ENCODE results near the gene TUSC2. TPM values are rescaled to one million over a fixed set of nuclear protein-coding genes. Genes with fewer than 3 reads are reported as not detected.

TUSC2 gene
- total and polyA plus RNA-seq, 2 donors (not counting 1 experiment from before 2014, with no cell fraction given): 28.2 to 29.3 TPM

DNA sequence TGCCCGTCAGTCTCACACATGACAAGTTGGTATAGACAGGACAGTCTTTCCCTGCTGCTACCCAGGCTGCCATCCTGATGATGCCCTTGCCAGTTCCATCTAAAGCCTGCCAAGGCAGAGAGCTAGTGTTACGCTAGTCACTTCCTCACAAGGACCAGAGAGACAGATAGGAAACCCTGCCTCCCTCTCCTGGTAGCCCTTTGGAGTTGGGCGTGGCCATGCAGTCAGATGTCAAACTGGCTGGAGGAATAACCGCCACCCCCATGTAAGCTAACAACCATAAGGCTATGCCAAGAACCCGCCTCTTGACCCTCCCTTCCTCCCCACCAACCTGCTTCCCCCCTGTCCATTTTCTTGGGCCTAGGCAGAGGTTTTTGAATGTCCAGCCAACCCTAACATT, 28.5 kb upstream of the TUSC2 start:
- CTCF ChIA-PET: interaction anchor here (5.2 kb wide), 1 partner anchor 9 kb away, joined by 27 read pairs; no protein-coding TSS in a partner anchor
- WGBS (ENCODE audit: insufficient coverage): 94% methylated on average over 5 of the region's 5 CpGs
- POLR2A ChIA-PET: interaction anchor here (1.2 kb wide), 1 partner anchor 9 kb away, joined by 3 read pairs; no protein-coding TSS in a partner anchor
- no peak overlapping the region for H3K9ac ChIP-seq (ENCODE audit: low read length)
- DNase-seq: no peak
- Mint-ChIP-seq H3K27me3 (no peaks in the 10 kb centered on the region), H3K27ac (no peak overlapping the region), H3K9me3 (ENCODE audit: insufficient read depth) (no peaks in the 10 kb centered on the region), H3K4me3 (peak overlapping the region; percentile 99), H3K4me1 (peaks cover 54% of the 10 kb centered on the region)
- H3K4me2 ChIP-seq (replicated peaks; ENCODE audit: low read depth, low read length, poor library complexity, severe bottlenecking): peak overlapping the region; percentile 94
- ATAC-seq (ENCODE audit: low read depth): no peak
- peaks cover 30 to 41% of the 10 kb centered on the region in 2 donors for H3K4me1 ChIP-seq (ENCODE audit: control insufficient read depth in 2 of 2, insufficient read depth in 2 of 2, low read length in 2 of 2)
- H3K27me3 ChIP-seq (replicated peaks in 1 of 4; ENCODE audit: control extremely low read depth in 1 of 4, control insufficient read depth in 3 of 4, insufficient read depth in 4 of 4, low read length in 3 of 4): no peaks in the 10 kb centered on the region
- intact Hi-C loops (cut with micrococcal nuclease): no loop called here
- H3K36me3 ChIP-seq (replicated peaks in 1 of 2; ENCODE audit: control extremely low read depth in 1 of 2, control insufficient read depth in 1 of 2, extremely low read depth in 1 of 2, insufficient read depth in 2 of 2, low read length in 1 of 2): peaks cover 5 to 47% of the 10 kb centered on the region in 2 experiments
- H3K4me3 ChIP-seq (ENCODE audit: control extremely low read depth in 1 of 5, extremely low read depth in 1 of 5, insufficient read depth in 1 of 5, low read depth in 2 of 5, low read length in 4 of 5): no peak overlapping the region
- H2AFZ ChIP-seq (ENCODE audit: insufficient read depth, low read depth, low read length, poor library complexity, severe bottlenecking): no peak overlapping the region
- H4K20me1 ChIP-seq (ENCODE audit: control insufficient read depth, insufficient read depth, low read length, poor library complexity, severe bottlenecking): peaks cover 70% of the 10 kb centered on the region
- H3K79me2 ChIP-seq (ENCODE audit: control insufficient read depth, insufficient read depth, low read length): peaks cover 61% of the 10 kb centered on the region
- H3K9me3 ChIP-seq (ENCODE audit: control extremely low read depth in 1 of 3, control insufficient read depth in 2 of 3, insufficient read depth in 1 of 3, low read length in 2 of 3): no peaks in the 10 kb centered on the region
- TF ChIP-seq EZH2 (IDR thresholded peaks at IDR 0.05; ENCODE audit: borderline replicate concordance, insufficient read depth, low read depth, low read length, poor library complexity, severe bottlenecking): no peak
- TF ChIP-seq, protein P1, sequence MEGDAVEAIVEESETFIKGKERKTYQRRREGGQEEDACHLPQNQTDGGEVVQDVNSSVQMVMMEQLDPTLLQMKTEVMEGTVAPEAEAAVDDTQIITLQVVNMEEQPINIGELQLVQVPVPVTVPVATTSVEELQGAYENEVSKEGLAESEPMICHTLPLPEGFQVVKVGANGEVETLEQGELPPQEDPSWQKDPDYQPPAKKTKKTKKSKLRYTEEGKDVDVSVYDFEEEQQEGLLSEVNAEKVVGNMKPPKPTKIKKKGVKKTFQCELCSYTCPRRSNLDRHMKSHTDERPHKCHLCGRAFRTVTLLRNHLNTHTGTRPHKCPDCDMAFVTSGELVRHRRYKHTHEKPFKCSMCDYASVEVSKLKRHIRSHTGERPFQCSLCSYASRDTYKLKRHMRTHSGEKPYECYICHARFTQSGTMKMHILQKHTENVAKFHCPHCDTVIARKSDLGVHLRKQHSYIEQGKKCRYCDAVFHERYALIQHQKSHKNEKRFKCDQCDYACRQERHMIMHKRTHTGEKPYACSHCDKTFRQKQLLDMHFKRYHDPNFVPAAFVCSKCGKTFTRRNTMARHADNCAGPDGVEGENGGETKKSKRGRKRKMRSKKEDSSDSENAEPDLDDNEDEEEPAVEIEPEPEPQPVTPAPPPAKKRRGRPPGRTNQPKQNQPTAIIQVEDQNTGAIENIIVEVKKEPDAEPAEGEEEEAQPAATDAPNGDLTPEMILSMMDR (IDR thresholded peaks at IDR 0.05): no peak
- peak overlapping the region in 1 of 2 donors; percentile 2 for H3K27ac ChIP-seq (ENCODE audit: low read length in 2 of 2)

DNA sequence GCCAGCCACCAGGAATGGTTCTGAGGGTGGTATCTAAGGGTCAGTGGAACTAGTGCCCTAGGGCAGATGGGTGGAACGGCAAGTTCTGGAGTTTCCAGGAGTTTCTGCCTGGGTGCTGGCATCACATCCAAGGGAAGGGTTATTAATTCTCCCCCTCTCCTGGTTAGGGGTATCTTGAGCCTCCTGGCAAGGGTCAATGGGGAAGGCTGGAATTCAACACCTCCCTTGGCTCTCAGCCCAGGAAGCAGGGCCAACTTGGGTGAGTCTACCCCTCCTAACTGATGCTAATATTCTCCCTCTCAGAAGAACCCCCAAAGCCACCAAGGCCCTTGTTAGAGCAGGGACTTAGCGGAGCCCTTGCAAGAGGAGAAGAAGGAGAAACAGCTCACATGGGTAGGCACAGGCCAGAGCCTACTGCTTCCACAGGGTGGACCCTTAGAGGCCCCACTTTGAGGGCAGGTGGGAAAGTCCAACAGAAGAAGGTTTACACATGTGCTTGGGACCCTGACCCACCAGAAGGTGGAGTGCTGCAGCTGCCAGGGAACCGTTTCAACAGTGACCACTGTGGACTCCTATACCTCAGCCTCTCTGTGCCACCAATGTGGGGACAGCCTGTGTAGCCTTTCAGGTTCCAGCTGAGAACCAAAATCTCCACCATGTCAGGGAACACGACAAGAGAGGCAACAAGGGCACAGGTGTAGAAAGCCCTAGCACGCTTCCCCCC, 28.0 kb upstream of the TUSC2 start:
- Histone ChIP-seq H3K9me3 (ENCODE audit: control extremely low read depth in 1 of 3, control insufficient read depth in 2 of 3, insufficient read depth in 1 of 3, low read length in 2 of 3) (no peaks in the 10 kb centered on the region), H4K20me1 (ENCODE audit: control insufficient read depth, insufficient read depth, low read length, poor library complexity, severe bottlenecking) (peaks cover 76% of the 10 kb centered on the region), H3K79me2 (ENCODE audit: control insufficient read depth, insufficient read depth, low read length) (peaks cover 67% of the 10 kb centered on the region), H3K4me3 (ENCODE audit: control extremely low read depth in 1 of 5, extremely low read depth in 1 of 5, insufficient read depth in 1 of 5, low read depth in 2 of 5, low read length in 4 of 5) (no peak overlapping the region), H3K27me3 (replicated peaks in 1 of 4; ENCODE audit: control extremely low read depth in 1 of 4, control insufficient read depth in 3 of 4, insufficient read depth in 4 of 4, low read length in 3 of 4) (no peaks in the 10 kb centered on the region), H3K4me2 (replicated peaks; ENCODE audit: low read depth, low read length, poor library complexity, severe bottlenecking) (peak overlapping the region; percentile 94), H3K27ac (ENCODE audit: low read length in 2 of 2) (no peak overlapping the region), H3K36me3 (replicated peaks in 1 of 2; ENCODE audit: control extremely low read depth in 1 of 2, control insufficient read depth in 1 of 2, extremely low read depth in 1 of 2, insufficient read depth in 2 of 2, low read length in 1 of 2) (peaks cover 5 to 47% of the 10 kb centered on the region in 2 experiments), H3K4me1 (ENCODE audit: control insufficient read depth in 2 of 2, insufficient read depth in 2 of 2, low read length in 2 of 2) (peaks cover 36 to 46% of the 10 kb centered on the region in 2 donors), H2AFZ (ENCODE audit: insufficient read depth, low read depth, low read length, poor library complexity, severe bottlenecking) (no peak overlapping the region), H3K9ac (ENCODE audit: low read length) (no peak overlapping the region)
- peak overlapping the region; percentile 13 for H3K4me3 Mint-ChIP-seq
- no peaks in the 10 kb centered on the region for H3K9me3 Mint-ChIP-seq (ENCODE audit: insufficient read depth)
- ChIA-PET POLR2A (no interaction called here), CTCF (interaction anchor here (1.0 to 5.2 kb wide), 2 partner anchors 8 to 18 kb away, joined by 3 to 27 read pairs; no protein-coding TSS in a partner anchor)
- ATAC-seq (ENCODE audit: low read depth): no peak
- H3K27me3 Mint-ChIP-seq: no peaks in the 10 kb centered on the region
- intact Hi-C loops (cut with micrococcal nuclease): no loop called here
- H3K27ac Mint-ChIP-seq: no peak overlapping the region
- no peak for DNase-seq
- TF ChIP-seq, protein P1 (IDR thresholded peaks at IDR 0.05): no peak
- TF ChIP-seq EZH2 (IDR thresholded peaks at IDR 0.05; ENCODE audit: borderline replicate concordance, insufficient read depth, low read depth, low read length, poor library complexity, severe bottlenecking): no peak
- 89% methylated on average over 4 of the region's 5 CpGs for WGBS (ENCODE audit: insufficient coverage)
- peaks cover 60% of the 10 kb centered on the region for H3K4me1 Mint-ChIP-seq
